ENCODE results near the gene TLE2.

GRCh38 chr19:3053218-3053621, 24.1 kb upstream of the TLE2 start:
- TF ChIP-seq EZH2 (optimal IDR thresholded peaks at IDR 0.05; ENCODE audit: low read depth, low read length) (no peak), CTCF (IDR thresholded peaks at IDR 0.05; ENCODE audit: low read length) (no peak)
